IMR-90 (cell line): ENCODE results near the gene NDST1. TPM values are rescaled to one million over a fixed set of nuclear protein-coding genes. Genes with fewer than 3 reads are reported as not detected.
A peak's percentile ranks its signal among the peaks of the same experiment; 100 is the strongest.

Experiments
- ATAC-seq: fragments of 200-7000 bp; cut with Tn5 transposase; 2 replicates; pipeline ENCODE4 v1.9.1; 2020; ENCODE audit warnings: low read depth, mild to moderate bottlenecking, moderate library complexity
- BruUV-seq: library from RNA; stranded (reverse); fragments of 400-500 nt; replicated peaks from 2 replicates; lab custom pipeline; 2021; lab: Mats Ljungman, UMichigan
- CTCF ChIA-PET: fragments of 300-600 bp; formaldehyde crosslinking; extraction: SDS; loops from one replicate; lab custom pipeline; 2021; ENCODE audit warnings: antibody characterized with exemption; lab: Yijun Ruan, JAX
- POLR2A ChIA-PET: fragments of 300-600 bp; sonication (Branson Sonifier 250); formaldehyde crosslinking; loops from one replicate; lab custom pipeline; 2022; ENCODE audit warnings: antibody characterized with exemption; ENCODE audit not compliant: unreplicated experiment; lab: Charles Lee
- DNase-seq: peaks from one replicate; pipeline ENCODE4 v3.0.0; 2013
- H2AFZ ChIP-seq: replicated peaks from 2 replicates; pipeline ENCODE3; 2013; ENCODE audit warnings: low read length, mild to moderate bottlenecking; ENCODE audit not compliant: poor library complexity
- H2AK5ac ChIP-seq: 2 replicates; pipeline ENCODE4 v1.6.1; 2013; ENCODE audit warnings: low read depth, low read length, inconsistent platforms
- H2AK9ac ChIP-seq: replicated peaks from 2 replicates; pipeline ENCODE3; 2013; ENCODE audit warnings: mild to moderate bottlenecking, low read depth, low read length, moderate library complexity; ENCODE audit not compliant: poor library complexity
- H2BK120ac ChIP-seq: 2 replicates; pipeline ENCODE4 v1.6.1; 2013; ENCODE audit warnings: low read depth, low read length, inconsistent platforms
- H2BK15ac ChIP-seq: 3 replicates; pipeline ENCODE4 v1.6.1; 2013; ENCODE audit warnings: low read depth, low read length, inconsistent platforms
- H2BK20ac ChIP-seq: 2 replicates; pipeline ENCODE4 v1.6.1; 2013; ENCODE audit warnings: low read depth, mild to moderate bottlenecking, inconsistent platforms, low read length, moderate library complexity
- H2BK5ac ChIP-seq: 2 replicates; pipeline ENCODE4 v1.6.1; 2013; ENCODE audit warnings: mild to moderate bottlenecking, low read depth, low read length, inconsistent platforms; ENCODE audit not compliant: poor library complexity, severe bottlenecking
- H3K14ac ChIP-seq: replicated peaks from 2 replicates; pipeline ENCODE4 v1.6.1; 2013; ENCODE audit warnings: low read depth, low read length, inconsistent platforms
- H3K18ac ChIP-seq: 2 replicates; pipeline ENCODE4 v1.6.1; 2013; ENCODE audit warnings: low read depth, low read length, control low read depth
- H3K23ac ChIP-seq: 2 replicates; pipeline ENCODE4 v1.6.1; 2013; ENCODE audit warnings: low read depth, low read length, inconsistent platforms
- H3K27ac ChIP-seq: 2 replicates; pipeline ENCODE4 v1.5.1; 2013; ENCODE audit warnings: mild to moderate bottlenecking, control low read depth, low read length; ENCODE audit not compliant: insufficient read depth
- H3K27me3 ChIP-seq: 2 replicates; pipeline ENCODE4 v1.6.1; 2013; ENCODE audit warnings: low read length; ENCODE audit not compliant: control insufficient read depth, insufficient read depth
- H3K36me3 ChIP-seq: 2 replicates; pipeline ENCODE4 v1.6.1; 2013; ENCODE audit warnings: low read length, mixed read lengths; ENCODE audit not compliant: control insufficient read depth, insufficient read depth
- H3K4ac ChIP-seq: 2 replicates; pipeline ENCODE4 v1.6.1; 2013; ENCODE audit warnings: low read depth, low read length, inconsistent platforms
- H3K4me1 ChIP-seq: 2 replicates; pipeline ENCODE4 v1.6.1; 2013; ENCODE audit warnings: low read length, mixed read lengths; ENCODE audit not compliant: control insufficient read depth, insufficient read depth
- H3K4me2 ChIP-seq: 2 replicates; pipeline ENCODE4 v1.6.1; 2013; ENCODE audit warnings: low read depth, mild to moderate bottlenecking, control low read depth, low read length, moderate library complexity
- H3K4me3 ChIP-seq: 2 replicates; pipeline ENCODE4 v1.5.1; 2013; ENCODE audit warnings: low read depth, mild to moderate bottlenecking, control low read depth, low read length, moderate library complexity; ENCODE audit not compliant: insufficient read depth
- H3K56ac ChIP-seq: 2 replicates; pipeline ENCODE4 v1.6.1; 2013; ENCODE audit warnings: low read length, inconsistent platforms; ENCODE audit not compliant: insufficient read depth; ENCODE audit errors: extremely low read depth
- H3K79me1 ChIP-seq, 2 experiments: 2 replicates each; pipeline ENCODE4 v1.6.1; 2013; ENCODE audit warnings: low read length in 2 of 2, inconsistent platforms in 1 of 2, low read depth in 1 of 2
- H3K9ac ChIP-seq: 2 replicates; pipeline ENCODE4 v1.6.1; 2013; ENCODE audit warnings: low read depth, low read length, control low read depth
- H3K9me1 ChIP-seq: 2 replicates; pipeline ENCODE4 v1.6.1; 2013; ENCODE audit warnings: low read length, inconsistent platforms; ENCODE audit not compliant: insufficient read depth
- H3K9me3 ChIP-seq: 2 replicates; pipeline ENCODE4 v1.6.1; 2013; ENCODE audit warnings: low read length; ENCODE audit not compliant: control insufficient read depth, insufficient read depth
- H4K20me1 ChIP-seq: 2 replicates; pipeline ENCODE4 v1.6.1; 2013; ENCODE audit warnings: low read length, inconsistent platforms; ENCODE audit not compliant: insufficient read depth
- H4K5ac ChIP-seq: 2 replicates; pipeline ENCODE4 v1.6.1; 2013; ENCODE audit warnings: mild to moderate bottlenecking, low read depth, low read length, control low read depth
- H4K8ac ChIP-seq, 2 experiments: 2 replicates each; pipeline ENCODE4 v1.6.1; 2013; ENCODE audit warnings: low read depth in 2 of 2, low read length in 2 of 2, control low read depth in 1 of 2, inconsistent platforms in 1 of 2
- H4K91ac ChIP-seq: 2 replicates; pipeline ENCODE4 v1.6.1; 2013; ENCODE audit warnings: low read depth, low read length, inconsistent platforms; ENCODE audit not compliant: insufficient read depth
- CHD1 ChIP-seq: IDR thresholded peaks from 2 replicates; pipeline ENCODE4 v1.6.1; 2012; ENCODE audit warnings: low read depth, low read length, improper control_type of control experiment
- MXI1 ChIP-seq: IDR thresholded peaks from 2 replicates; pipeline ENCODE4 v1.6.1; 2012; ENCODE audit warnings: low read depth, mild to moderate bottlenecking, low read length, moderate library complexity, borderline replicate concordance
- RAD21 ChIP-seq: IDR thresholded peaks from 2 replicates; pipeline ENCODE4 v1.6.1; 2012; ENCODE audit warnings: low read length, improper control_type of control experiment
- RFX5 ChIP-seq: IDR thresholded peaks from 2 replicates; pipeline ENCODE4 v1.8.0; 2012; ENCODE audit warnings: low read depth, mild to moderate bottlenecking, low read length, moderate library complexity
- WGBS, 2 experiments: methylation state at CpG; one replicate each; pipeline versions ENCODE4 v1.1.5 to v1.1.7; 2013; ENCODE audit warnings: missing lambda C conversion rate in 2 of 2; ENCODE audit not compliant: insufficient read length in 1 of 2; ENCODE audit errors: extremely low coverage in 2 of 2; 5-methylcytosine and 5-hydroxymethylcytosine counted together
- dilution Hi-C: fragments of 300-500 bp; cut with HindIII; formaldehyde crosslinking; loops from one replicate; pipeline ENCODE4 v1.14.3; 2018; ENCODE audit warnings: low sequenced_read_pairs; ENCODE audit not compliant: unreplicated experiment
- in situ Hi-C: fragments of 300-500 bp; cut with MboI; formaldehyde crosslinking; loops from 3 replicates; pipeline ENCODE4 v1.14.3; 2019; ENCODE audit warnings: low sequenced_read_pairs, inconsistent platforms, mixed read lengths
- intact Hi-C: fragments of 100-400 bp; cut with micrococcal nuclease; formaldehyde crosslinking; loops from 2 replicates; pipeline ENCODE4 v1.10.0; 2022
- polyA plus RNA-seq, 3 experiments: library from polyadenylated mRNA; depleted of rRNA; stranded (reverse); fragments of >200 nt; gene quantifications; 2 replicates each; pipeline ENCODE4 v1.2.3, GENCODE V29; 2012; ENCODE audit warnings: low replicate concordance in 1 of 3
- total RNA-seq: library from RNA; depleted of rRNA; stranded (reverse); fragments of >200 nt; gene quantifications from 2 replicates; pipeline ENCODE4 v1.2.3, GENCODE V29; 2012
- TF ChIP-seq, protein P1 (sequence below): fragments of 150-350 bp; IDR thresholded peaks from 2 replicates; pipeline ENCODE4 v1.6.1; 2017; ENCODE audit warnings: mild to moderate bottlenecking, antibody characterized with exemption, low read length, low read depth

Gene NDST1
- total and polyA plus RNA-seq, 2 of the 4 experiments (the other 2 are of a cell fraction), result 30.5 to 80.4 TPM

DNA sequence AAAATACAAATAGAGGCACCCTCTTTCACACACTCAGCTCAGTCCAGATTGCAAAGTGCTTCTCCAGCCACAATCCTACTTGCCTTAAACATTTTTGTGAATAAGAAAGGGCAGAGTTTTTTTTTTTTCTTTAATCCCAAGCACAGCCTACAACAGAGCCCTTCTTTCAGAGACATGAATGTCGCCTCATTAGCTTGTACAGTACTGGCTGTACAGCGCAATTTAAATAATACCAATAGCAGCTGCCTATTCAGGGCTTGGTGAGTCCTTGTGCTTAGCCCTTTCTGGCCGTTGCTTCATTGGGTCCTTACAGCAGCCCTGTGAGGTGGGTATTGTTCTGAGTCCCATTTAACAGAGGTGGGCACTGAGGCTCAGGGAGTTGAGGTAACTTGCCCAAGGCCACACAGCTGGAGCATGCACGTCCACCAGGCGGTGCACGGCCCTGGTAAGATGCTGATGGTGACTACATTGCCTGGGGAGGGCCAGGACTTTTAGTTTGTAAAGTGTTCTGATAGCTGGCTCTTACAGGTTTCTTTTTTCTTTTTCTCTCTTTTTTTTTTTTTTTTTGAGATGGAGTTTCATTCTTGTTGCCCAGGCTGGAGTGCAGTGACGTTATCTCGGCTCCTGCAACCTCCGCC lies 23.1 kb downstream of the NDST1 start:
- 100% methylated on average over 5 of the region's 9 CpGs; no CpG with 5 or more reads in 1 of the 2 experiments for WGBS, 2 experiments
- Histone ChIP-seq H3K27ac (no peak overlapping the region), H2BK20ac (no peak overlapping the region), H3K9me3 (no peaks in the 10 kb centered on the region), H3K27me3 (no peaks in the 10 kb centered on the region), H3K79me1 (peaks cover 48 to 92% of the 10 kb centered on the region in 2 experiments), H3K14ac (no peak overlapping the region), H3K36me3 (peaks cover 55% of the 10 kb centered on the region), H4K5ac (peak overlapping the region; percentile 42; the same call in 1 of the 2 replicates), H2AFZ (no peak overlapping the region), H3K9me1 (peaks cover 23% of the 10 kb centered on the region), H4K20me1 (peaks cover 53% of the 10 kb centered on the region), H3K9ac (no peak overlapping the region), H4K8ac (no peak overlapping the region), H2AK5ac (no peak overlapping the region), H2BK15ac (no peak overlapping the region), H3K4ac (no peak overlapping the region), H4K91ac (no peak overlapping the region), H2AK9ac (no peak overlapping the region), H3K4me1 (peaks cover 9% of the 10 kb centered on the region), H3K23ac (no peak overlapping the region), H2BK5ac (no peak overlapping the region), H3K4me3 (no peak overlapping the region), H3K4me2 (no peak overlapping the region), H3K56ac (no peak overlapping the region), H2BK120ac (no peak overlapping the region), H3K18ac (no peak overlapping the region)
- no peak for TF ChIP-seq CHD1
- no peak for TF ChIP-seq RFX5
- TF ChIP-seq, protein P1, sequence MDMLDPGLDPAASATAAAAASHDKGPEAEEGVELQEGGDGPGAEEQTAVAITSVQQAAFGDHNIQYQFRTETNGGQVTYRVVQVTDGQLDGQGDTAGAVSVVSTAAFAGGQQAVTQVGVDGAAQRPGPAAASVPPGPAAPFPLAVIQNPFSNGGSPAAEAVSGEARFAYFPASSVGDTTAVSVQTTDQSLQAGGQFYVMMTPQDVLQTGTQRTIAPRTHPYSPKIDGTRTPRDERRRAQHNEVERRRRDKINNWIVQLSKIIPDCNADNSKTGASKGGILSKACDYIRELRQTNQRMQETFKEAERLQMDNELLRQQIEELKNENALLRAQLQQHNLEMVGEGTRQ, result no peak
- TF ChIP-seq RAD21, result no peak
- TF ChIP-seq MXI1, result no peak
- BruUV-seq, result no TSS peak
- CTCF ChIA-PET, result interaction anchor here (0.6 to 0.7 kb wide), 2 partner anchors 44 to 309 kb away, joined by 4 to 5 read pairs; no protein-coding TSS in a partner anchor
- in situ Hi-C loops (no loop called here), dilution Hi-C loops (no loop called here), intact Hi-C loops (no loop called here)
- DNase-seq (no peak), ATAC-seq (no peak)
- POLR2A ChIA-PET, result interaction anchor here (0.6 kb wide), 1 partner anchor 669 kb away, joined by 4 read pairs; no protein-coding TSS in a partner anchor
